WTC11 (cell line): Measurements from ENCODE around the gene LRRC63. TPM values are rescaled to one million over a fixed set of nuclear protein-coding genes. Genes with fewer than 3 reads are reported as not detected.

Source experiments
- ATAC-seq: fragments of 200-7000 bp; cut with Tn5 transposase; 2 replicates; pipeline ENCODE4 v1.10.0; 2021; ENCODE audit warnings: mild to moderate bottlenecking, moderate library complexity
- CTCF ChIA-PET: fragments of 300-600 bp; sonication (Branson Sonifier 250); formaldehyde crosslinking; loops from one replicate; lab custom pipeline; 2021; ENCODE audit warnings: antibody characterized with exemption; lab: Charles Lee
- POLR2A ChIA-PET: fragments of 350-600 bp; sonication (Branson Sonifier 250); formaldehyde crosslinking; loops from one replicate; lab custom pipeline; 2021; ENCODE audit warnings: antibody characterized with exemption; lab: Charles Lee
- DNase-seq: peaks from one replicate; pipeline ENCODE4 v3.0.0; 2021; ENCODE audit warnings: low spot score
- H3K27ac Mint-ChIP-seq: 2 replicates; pipeline ENCODE4 v1.8.0; 2021; ENCODE audit warnings: mixed read lengths
- H3K27me3 Mint-ChIP-seq: 2 replicates; pipeline ENCODE4 v1.8.0; 2021; ENCODE audit warnings: low read depth, mild to moderate bottlenecking, moderate library complexity, mixed read lengths
- H3K36me3 Mint-ChIP-seq: 2 replicates; pipeline ENCODE4 v1.8.0; 2021; ENCODE audit warnings: mixed read lengths
- H3K4me1 Mint-ChIP-seq: 2 replicates; pipeline ENCODE4 v1.8.0; 2022; ENCODE audit warnings: mixed read lengths
- H3K4me3 Mint-ChIP-seq: 2 replicates; pipeline ENCODE4 v1.8.0; 2021; ENCODE audit warnings: mild to moderate bottlenecking, moderate library complexity, mixed read lengths
- H3K9me3 Mint-ChIP-seq: 2 replicates; pipeline ENCODE4 v1.8.0; 2021; ENCODE audit warnings: mixed read lengths
- ATF1 ChIP-seq: sonication (generic); formaldehyde crosslinking; IDR thresholded peaks from 2 replicates; pipeline ENCODE4 v1.8.1; 2023; ENCODE audit warnings: mild to moderate bottlenecking, moderate library complexity, missing genetic modification reagents
- ATF2 ChIP-seq: sonication (generic); formaldehyde crosslinking; IDR thresholded peaks from 2 replicates; pipeline ENCODE4 v1.8.1; 2022; ENCODE audit warnings: low read depth, missing genetic modification reagents, borderline replicate concordance
- ATF6 ChIP-seq: sonication (generic); formaldehyde crosslinking; IDR thresholded peaks from 2 replicates; pipeline ENCODE4 v1.8.1; 2023; ENCODE audit warnings: mild to moderate bottlenecking, missing genetic modification reagents
- CBFB ChIP-seq: sonication (generic); formaldehyde crosslinking; IDR thresholded peaks from 2 replicates; pipeline ENCODE4 v1.8.1; 2022; ENCODE audit warnings: mild to moderate bottlenecking, low read depth, missing genetic modification reagents
- CREB1 ChIP-seq: sonication (generic); formaldehyde crosslinking; IDR thresholded peaks from 2 replicates; pipeline ENCODE4 v1.8.0; 2023; ENCODE audit warnings: mild to moderate bottlenecking, missing genetic modification reagents
- E2F1 ChIP-seq: sonication (generic); formaldehyde crosslinking; IDR thresholded peaks from 2 replicates; pipeline ENCODE4 v1.8.0; 2022; ENCODE audit warnings: mild to moderate bottlenecking, missing genetic modification reagents
- E2F4 ChIP-seq: sonication (generic); formaldehyde crosslinking; IDR thresholded peaks from 2 replicates; pipeline ENCODE4 v1.8.1; 2022; ENCODE audit warnings: low read depth, mild to moderate bottlenecking, moderate library complexity, missing genetic modification reagents, borderline replicate concordance
- GABPB1 ChIP-seq: sonication (generic); formaldehyde crosslinking; IDR thresholded peaks from 2 replicates; pipeline ENCODE4 v1.8.1; 2023; ENCODE audit warnings: mild to moderate bottlenecking, missing genetic modification reagents
- GRHL2 ChIP-seq: fragments of 250-450 bp; sonication (Bioruptor Pico); IDR thresholded peaks from 2 replicates; pipeline ENCODE4 v1.8.0; 2022; ENCODE audit warnings: mild to moderate bottlenecking, moderate library complexity; ENCODE audit not compliant: insufficient replicate concordance, severe bottlenecking
- JUN ChIP-seq: sonication (generic); formaldehyde crosslinking; IDR thresholded peaks from 2 replicates; pipeline ENCODE4 v1.8.0; 2023; ENCODE audit warnings: mild to moderate bottlenecking, missing genetic modification reagents
- KAT7 ChIP-seq: sonication (generic); formaldehyde crosslinking; IDR thresholded peaks from 2 replicates; pipeline ENCODE4 v1.8.1; 2023; ENCODE audit warnings: missing genetic modification reagents, mild to moderate bottlenecking, borderline replicate concordance
- MXD4 ChIP-seq: fragments of 250-450 bp; sonication (Bioruptor Pico); IDR thresholded peaks from 2 replicates; pipeline ENCODE4 v1.8.0; 2021; ENCODE audit warnings: mild to moderate bottlenecking, moderate library complexity, borderline replicate concordance
- NR2C2 ChIP-seq: sonication (generic); formaldehyde crosslinking; IDR thresholded peaks from 2 replicates; pipeline ENCODE4 v1.8.0; 2022; ENCODE audit warnings: mild to moderate bottlenecking, missing genetic modification reagents
- ZNF263 ChIP-seq: sonication (generic); formaldehyde crosslinking; IDR thresholded peaks from 2 replicates; pipeline ENCODE4 v1.8.1; 2022; ENCODE audit warnings: low read depth, mild to moderate bottlenecking, moderate library complexity, missing genetic modification reagents
- ZNF532 ChIP-seq: fragments of 250-450 bp; sonication (Bioruptor Pico); IDR thresholded peaks from 2 replicates; pipeline ENCODE4 v1.9.0; 2021; ENCODE audit warnings: mild to moderate bottlenecking, borderline replicate concordance
- total RNA-seq: library from RNA; stranded (reverse); gene quantifications from 3 replicates; pipeline ENCODE4 v1.2.3, GENCODE V29; 2021
- TF ChIP-seq, protein P1 (sequence below): fragments of 250-450 bp; sonication (Bioruptor Pico); IDR thresholded peaks from 2 replicates; pipeline ENCODE4 v1.9.0; 2021; ENCODE audit warnings: moderate library complexity, mild to moderate bottlenecking, inconsistent platforms, borderline replicate concordance

LRRC63 gene
- total RNA-seq, 1 experiment from 2014 or later = not detected

- TF ChIP-seq ATF6 (no peak), ZNF532 (CRISPR knock-in tag) (no peak), CREB1 (no peak), GABPB1 (CRISPR knock-in tag) (no peak), ATF1 (CRISPR knock-in tag) (no peak), NR2C2 (CRISPR knock-in tag) (no peak), E2F1 (CRISPR knock-in tag) (no peak)
- TF ChIP-seq, all 79 proteins: peak for 0
Observed at GRCh38 chr13:46317120-46317519, 105.4 kb downstream of the LRRC63 start (continued).

GRCh38 chr13:46318986-46319385 lies 107.3 kb downstream of the LRRC63 start:
- Mint-ChIP-seq H3K9me3 (peaks cover 9% of the 10 kb centered on the region), H3K4me3 (no peak overlapping the region), H3K27ac (no peak overlapping the region), H3K27me3 (peaks cover 50% of the 10 kb centered on the region), H3K4me1 (peaks cover 7% of the 10 kb centered on the region), H3K36me3 (no peaks in the 10 kb centered on the region)
- no peak for ATAC-seq
- TF ChIP-seq CBFB (CRISPR knock-in tag) (no peak), E2F1 (CRISPR knock-in tag) (no peak), GRHL2 (no peak), MXD4 (CRISPR knock-in tag) (no peak), KAT7 (CRISPR knock-in tag) (no peak), JUN (CRISPR knock-in tag) (no peak), ZNF263 (CRISPR knock-in tag) (no peak), ATF2 (CRISPR knock-in tag) (no peak), NR2C2 (CRISPR knock-in tag) (no peak), E2F4 (CRISPR knock-in tag) (no peak)
- TF ChIP-seq, protein P1, sequence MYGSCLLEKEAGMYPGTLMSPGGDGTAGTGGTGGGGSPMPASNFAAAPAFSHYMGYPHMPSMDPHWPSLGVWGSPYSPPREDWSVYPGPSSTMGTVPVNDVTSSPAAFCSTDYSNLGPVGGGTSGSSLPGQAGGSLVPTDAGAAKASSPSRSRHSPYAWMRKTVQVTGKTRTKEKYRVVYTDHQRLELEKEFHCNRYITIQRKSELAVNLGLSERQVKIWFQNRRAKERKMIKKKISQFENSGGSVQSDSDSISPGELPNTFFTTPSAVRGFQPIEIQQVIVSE (CRISPR knock-in tag) = no peak
- CTCF ChIA-PET = no interaction called here
- POLR2A ChIA-PET = no interaction called here
- no peak for DNase-seq
